ENCODE data around the gene DDX3X. TPM values are rescaled to one million over a fixed set of nuclear protein-coding genes. Genes with fewer than 3 reads are reported as not detected.
A peak's percentile ranks its signal among the peaks of the same experiment; 100 is the strongest.

Gene DDX3X
- total and polyA plus RNA-seq, 9 of the 15 experiments (the other 6 are each of a cell fraction or from before 2014, with no cell fraction given) = 51.3 to 232 (median 138) TPM

- no peak for TF ChIP-seq ZFP91 (CRISPR knock-in tag; IDR thresholded peaks at IDR 0.05)
- peak; percentile 44 to 48; a peak in 3 of 4 replicates for TF ChIP-seq NRF1 (conservative IDR thresholded peaks at IDR 0.05 in 1 of 2, IDR thresholded peaks at IDR 0.05 in 1 of 2)
- no peak for TF ChIP-seq ZBTB9 (CRISPR knock-in tag; IDR thresholded peaks at IDR 0.05)
- no peak for TF ChIP-seq ZNF197 (CRISPR knock-in tag; IDR thresholded peaks at IDR 0.05; ENCODE audit: low read depth)
- TF ChIP-seq SMAD1 (IDR thresholded peaks at IDR 0.05; ENCODE audit: low read depth, low read length, partially characterized antibody) = no peak
- TF ChIP-seq ZBTB1 (CRISPR knock-in tag; IDR thresholded peaks at IDR 0.05; ENCODE audit: borderline replicate concordance, low read depth) = no peak
- TF ChIP-seq TEAD1 (CRISPR knock-in tag; IDR thresholded peaks at IDR 0.05) = no peak
- TF ChIP-seq RBM14 (IDR thresholded peaks at IDR 0.05; ENCODE audit: borderline replicate concordance, insufficient read depth, low read depth, low read length) = no peak
- no peak for TF ChIP-seq TFAM (CRISPR knock-in tag; conservative IDR thresholded peaks at IDR 0.05)
- no peak for TF ChIP-seq ZBTB33 (CRISPR knock-in tag; IDR thresholded peaks at IDR 0.05)
- TF ChIP-seq BRCA1 (IDR thresholded peaks at IDR 0.05) = no peak
- no peak for TF ChIP-seq BRCA1 (CRISPR knock-in tag; IDR thresholded peaks at IDR 0.05)
- no peak for TF ChIP-seq PHB (CRISPR knock-in tag; IDR thresholded peaks at IDR 0.05)
- TF ChIP-seq, protein P1, sequence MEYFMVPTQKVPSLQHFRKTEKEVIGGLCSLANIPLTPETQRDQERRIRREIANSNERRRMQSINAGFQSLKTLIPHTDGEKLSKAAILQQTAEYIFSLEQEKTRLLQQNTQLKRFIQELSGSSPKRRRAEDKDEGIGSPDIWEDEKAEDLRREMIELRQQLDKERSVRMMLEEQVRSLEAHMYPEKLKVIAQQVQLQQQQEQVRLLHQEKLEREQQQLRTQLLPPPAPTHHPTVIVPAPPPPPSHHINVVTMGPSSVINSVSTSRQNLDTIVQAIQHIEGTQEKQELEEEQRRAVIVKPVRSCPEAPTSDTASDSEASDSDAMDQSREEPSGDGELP (CRISPR knock-in tag; IDR thresholded peaks at IDR 0.05; ENCODE audit: borderline replicate concordance) = no peak
- no peak for TF ChIP-seq ZBTB34 (CRISPR knock-in tag; IDR thresholded peaks at IDR 0.05)
- no peak for TF ChIP-seq POLR2AphosphoS5 (IDR thresholded peaks at IDR 0.05; ENCODE audit: control insufficient read depth, insufficient read depth, low read depth, low read length)
- TF ChIP-seq GTF2E2 (tag; IDR thresholded peaks at IDR 0.05) = no peak
- no peak for TF ChIP-seq KDM2B (CRISPR knock-in tag; IDR thresholded peaks at IDR 0.05)
- no peak for TF ChIP-seq IFI16 (CRISPR knock-in tag; IDR thresholded peaks at IDR 0.05)
- no peak for TF ChIP-seq ELF1 (tag; IDR thresholded peaks at IDR 0.05)
- TF ChIP-seq KAT7 (CRISPR knock-in tag; IDR thresholded peaks at IDR 0.05; ENCODE audit: borderline replicate concordance) = no peak
These were observed 50.2 kb downstream of the DDX3X start (continued) for GRCh38 chrX:41384051-41384705.
